Endothelial cell of umbilical vein (primary cell): ENCODE measurements around the gene GRK6. TPM values are rescaled to one million over a fixed set of nuclear protein-coding genes. Genes with fewer than 3 reads are reported as not detected.

Source experiments
- BruUV-seq: library from RNA; stranded (reverse); fragments of 400-500 nt; replicated peaks from 2 replicates; lab custom pipeline; 2021; lab: Mats Ljungman, UMichigan
- CTCF ChIA-PET: fragments of 300-600, 350-600 bp; sonication (Branson Sonifier 250); formaldehyde crosslinking; loops from one replicate; lab custom pipeline; 2021; ENCODE audit warnings: antibody characterized with exemption, inconsistent platforms; lab: Charles Lee
- POLR2A ChIA-PET: fragments of 300-600, 350-600 bp; sonication (Branson Sonifier 250); formaldehyde crosslinking; loops from one replicate; lab custom pipeline; 2021; ENCODE audit warnings: antibody characterized with exemption, inconsistent platforms; lab: Charles Lee
- DNase-seq: peaks from one replicate; pipeline ENCODE4 v3.0.0-alpha.2; 2011; ENCODE audit warnings: low read depth, low spot score
- FAIRE-seq: peaks from 2 replicates; lab custom pipeline; 2011; peaks lifted over from hg19 to GRCh38; lab: Jason Lieb, UNC
- H2AFZ ChIP-seq: 2 replicates; pipeline ENCODE4 v1.6.0; 2012; ENCODE audit warnings: low read depth, low read length, control low read depth, inconsistent platforms
- H3K27ac ChIP-seq: 2 replicates; pipeline ENCODE4 v1.5.1; 2011; ENCODE audit warnings: low read depth, mild to moderate bottlenecking, control low read depth, low read length, moderate library complexity; ENCODE audit not compliant: insufficient read depth
- H3K27me3 ChIP-seq, 2 experiments: 2 replicates each; pipeline versions ENCODE4 v1.6.0 to v1.6.1; 2011; ENCODE audit warnings: low read length in 2 of 2, mixed read lengths in 1 of 2; ENCODE audit not compliant: control insufficient read depth in 2 of 2, insufficient read depth in 2 of 2
- H3K36me3 ChIP-seq, 2 experiments: 2 replicates in 1 of 2; 3 replicates in 1 of 2; pipeline ENCODE4 v1.5.1; 2011; ENCODE audit warnings: low read length in 2 of 2, mild to moderate bottlenecking in 1 of 2, moderate library complexity in 1 of 2; ENCODE audit not compliant: control insufficient read depth in 2 of 2, insufficient read depth in 2 of 2; ENCODE audit errors: extremely low read depth in 1 of 2
- H3K4me1 ChIP-seq: 3 replicates; pipeline ENCODE4 v1.5.1; 2011; ENCODE audit warnings: mild to moderate bottlenecking, low read length; ENCODE audit not compliant: control insufficient read depth, insufficient read depth; ENCODE audit errors: extremely low read depth
- H3K4me2 ChIP-seq: 2 replicates; pipeline ENCODE4 v1.6.1; 2011; ENCODE audit warnings: low read length, control low read depth, mixed read lengths; ENCODE audit not compliant: insufficient read depth
- H3K4me3 ChIP-seq, 3 experiments: fragments of 200-600 bp in 1 of 3; sonication (generic), shearing (Covaris generic) in 1 of 3; replicated peaks in 1 of 3; 2 replicates each; pipeline ENCODE4 v1.5.1; 2011 to 2016; ENCODE audit warnings: control low read depth in 3 of 3, low read length in 3 of 3, mild to moderate bottlenecking in 2 of 3, inconsistent platforms in 1 of 3, low read depth in 1 of 3, moderate library complexity in 1 of 3; ENCODE audit not compliant: insufficient read depth in 1 of 3
- H3K79me2 ChIP-seq: 2 replicates; pipeline ENCODE4 v1.6.0; 2012; ENCODE audit warnings: low read length, inconsistent platforms; ENCODE audit not compliant: control insufficient read depth, insufficient read depth
- H3K9ac ChIP-seq: replicated peaks from 2 replicates; pipeline ENCODE3; 2011; ENCODE audit warnings: low read length, control low read depth; ENCODE audit not compliant: insufficient read depth; ENCODE audit errors: extremely low read depth
- H3K9me1 ChIP-seq: replicated peaks from 3 replicates; pipeline ENCODE4 v1.6.0; 2011; ENCODE audit warnings: mild to moderate bottlenecking, low read length; ENCODE audit not compliant: control insufficient read depth, insufficient read depth; ENCODE audit errors: extremely low read depth
- H3K9me3 ChIP-seq: replicated peaks from 2 replicates; pipeline ENCODE4 v1.5.1; 2012; ENCODE audit warnings: low read length, inconsistent platforms; ENCODE audit not compliant: control insufficient read depth, insufficient read depth
- H4K20me1 ChIP-seq: replicated peaks from 2 replicates; pipeline ENCODE3; 2011; ENCODE audit warnings: mild to moderate bottlenecking, low read length; ENCODE audit not compliant: control insufficient read depth, insufficient read depth; ENCODE audit errors: extremely low read depth
- EZH2 ChIP-seq: IDR thresholded peaks from 2 replicates; pipeline ENCODE4 v1.6.1; 2012; ENCODE audit warnings: borderline replicate concordance, low read depth, mild to moderate bottlenecking, moderate library complexity, low read length, inconsistent platforms; ENCODE audit not compliant: severe bottlenecking
- FOS ChIP-seq: IDR thresholded peaks from 2 replicates; pipeline ENCODE4 v1.6.1; 2011; ENCODE audit warnings: mild to moderate bottlenecking, low read length, moderate library complexity, borderline replicate concordance; ENCODE audit not compliant: insufficient read depth
- GATA2 ChIP-seq: IDR thresholded peaks from 2 replicates; pipeline ENCODE4 v1.7.0; 2011; ENCODE audit warnings: low read depth, mild to moderate bottlenecking, moderate library complexity, mixed read lengths, low read length; ENCODE audit not compliant: insufficient read length, insufficient read depth
- JUN ChIP-seq: IDR thresholded peaks from 2 replicates; pipeline ENCODE4 v1.6.1; 2011; ENCODE audit warnings: borderline replicate concordance, low read depth; ENCODE audit not compliant: insufficient read length, insufficient read depth
- MYC ChIP-seq: IDR thresholded peaks from one replicate; pipeline ENCODE4 v1.6.1; 2011; ENCODE audit warnings: mild to moderate bottlenecking, low read depth, low read length
- POLR2A ChIP-seq: IDR thresholded peaks from 2 replicates; pipeline ENCODE4 v1.6.1; 2012; ENCODE audit warnings: low read depth, mild to moderate bottlenecking, control low read depth, low read length
- POLR2AphosphoS5 ChIP-seq: IDR thresholded peaks from 2 replicates; pipeline ENCODE4 v1.6.1; 2012; ENCODE audit warnings: low read depth, mild to moderate bottlenecking, control low read depth, low read length, moderate library complexity; ENCODE audit not compliant: insufficient read depth
- dilution Hi-C: fragments of 300-500 bp; cut with MboI; formaldehyde crosslinking; loops from one replicate; pipeline ENCODE4 v1.15.0; 2019; ENCODE audit warnings: low sequenced_read_pairs; ENCODE audit not compliant: extremely low pct_ligation_motif_present
- intact Hi-C: fragments of 100-400 bp; cut with micrococcal nuclease; formaldehyde crosslinking; loops from one replicate; pipeline ENCODE4 v1.10.0; 2022
- polyA plus RNA-seq, 4 experiments: library from polyadenylated mRNA; depleted of rRNA in 3 of 4; stranded (reverse) in 3 of 4; unstranded in 1 of 4; fragments of >200 nt; gene quantifications; 2 replicates each; pipeline versions ENCODE4 v1.2.1 to v1.2.3, GENCODE V29; 2011 to 2012; ENCODE audit warnings: missing spikeins in 1 of 4
- total RNA-seq: library from RNA; stranded (reverse); gene quantifications from 2 replicates; pipeline ENCODE4 v1.2.3, GENCODE V29; 2021
- TF ChIP-seq, protein P1 (sequence below): IDR thresholded peaks from 2 replicates; pipeline ENCODE4 v1.6.1; 2011; ENCODE audit not compliant: insufficient read depth, insufficient read length
- TF ChIP-seq, protein P2 (sequence below), 2 donors: IDR thresholded peaks; 1 replicate in 1 of 2; 2 replicates in 1 of 2; pipeline ENCODE4 v1.5.1; 2011; ENCODE audit warnings: low read length in 2 of 2, mild to moderate bottlenecking in 2 of 2, moderate library complexity in 2 of 2, control low read depth in 1 of 2, inconsistent platforms in 1 of 2, low read depth in 1 of 2; ENCODE audit not compliant: insufficient read depth in 1 of 2; ENCODE audit errors: extremely low read depth in 1 of 2

GRK6 gene
- total and polyA plus RNA-seq, 2 donors (not counting 3 experiments of a cell fraction or from before 2014, with no cell fraction given) = 28.9 to 36.4 TPM

DNA sequence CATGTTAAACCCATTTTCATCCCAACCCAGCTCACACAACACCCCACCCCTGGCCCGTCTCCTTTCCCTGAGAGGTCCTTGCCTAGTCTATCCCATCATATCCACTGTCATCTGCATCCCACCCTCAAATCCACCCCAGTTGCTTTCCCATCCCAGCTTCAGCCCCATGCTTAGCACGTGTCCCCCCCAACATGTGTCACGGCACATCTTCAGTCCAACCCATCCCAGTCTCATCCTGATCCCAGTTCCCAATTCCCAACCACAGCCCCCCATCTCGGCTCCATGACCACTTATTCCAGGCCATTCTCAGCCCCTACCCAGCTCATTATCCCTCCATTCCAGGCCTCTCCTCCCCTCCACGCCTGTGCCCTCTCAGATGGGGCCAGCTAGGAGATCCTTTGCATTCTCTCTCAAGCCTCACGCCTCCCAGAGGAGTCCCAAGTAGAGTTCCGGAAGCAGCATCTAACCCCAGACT lies 47.6 kb downstream of the GRK6 start:
- Histone ChIP-seq H3K4me1 (peaks cover 31% of the 10 kb centered on the region), H3K9ac (no peak overlapping the region), H2AFZ (no peak overlapping the region), H3K4me2 (no peak overlapping the region), H3K27me3 (no peaks in the 10 kb centered on the region), H3K9me3 (no peaks in the 10 kb centered on the region), H3K9me1 (no peaks in the 10 kb centered on the region), H3K4me3 (no peak overlapping the region), H4K20me1 (no peaks in the 10 kb centered on the region), H3K79me2 (peaks cover 39% of the 10 kb centered on the region), H3K36me3 (peaks cover 0 to under 1% of the 10 kb centered on the region in 2 experiments), H3K27ac (no peak overlapping the region)
- no peak for TF ChIP-seq MYC
- TF ChIP-seq POLR2AphosphoS5 = no peak
- no peak for TF ChIP-seq JUN
- no peak for TF ChIP-seq GATA2
- TF ChIP-seq FOS = no peak
- TF ChIP-seq, protein P1, sequence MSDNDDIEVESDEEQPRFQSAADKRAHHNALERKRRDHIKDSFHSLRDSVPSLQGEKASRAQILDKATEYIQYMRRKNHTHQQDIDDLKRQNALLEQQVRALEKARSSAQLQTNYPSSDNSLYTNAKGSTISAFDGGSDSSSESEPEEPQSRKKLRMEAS = no peak
- no peak for TF ChIP-seq POLR2A
- no peak for TF ChIP-seq EZH2
- TF ChIP-seq, protein P2, sequence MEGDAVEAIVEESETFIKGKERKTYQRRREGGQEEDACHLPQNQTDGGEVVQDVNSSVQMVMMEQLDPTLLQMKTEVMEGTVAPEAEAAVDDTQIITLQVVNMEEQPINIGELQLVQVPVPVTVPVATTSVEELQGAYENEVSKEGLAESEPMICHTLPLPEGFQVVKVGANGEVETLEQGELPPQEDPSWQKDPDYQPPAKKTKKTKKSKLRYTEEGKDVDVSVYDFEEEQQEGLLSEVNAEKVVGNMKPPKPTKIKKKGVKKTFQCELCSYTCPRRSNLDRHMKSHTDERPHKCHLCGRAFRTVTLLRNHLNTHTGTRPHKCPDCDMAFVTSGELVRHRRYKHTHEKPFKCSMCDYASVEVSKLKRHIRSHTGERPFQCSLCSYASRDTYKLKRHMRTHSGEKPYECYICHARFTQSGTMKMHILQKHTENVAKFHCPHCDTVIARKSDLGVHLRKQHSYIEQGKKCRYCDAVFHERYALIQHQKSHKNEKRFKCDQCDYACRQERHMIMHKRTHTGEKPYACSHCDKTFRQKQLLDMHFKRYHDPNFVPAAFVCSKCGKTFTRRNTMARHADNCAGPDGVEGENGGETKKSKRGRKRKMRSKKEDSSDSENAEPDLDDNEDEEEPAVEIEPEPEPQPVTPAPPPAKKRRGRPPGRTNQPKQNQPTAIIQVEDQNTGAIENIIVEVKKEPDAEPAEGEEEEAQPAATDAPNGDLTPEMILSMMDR (IDR thresholded peaks at IDR 0.05; ENCODE audit: extremely low read depth in 1 of 2, insufficient read depth in 1 of 2, low read depth in 1 of 2, low read length in 2 of 2) = no peak
- DNase-seq (no peak), FAIRE-seq (no peak)
- intact Hi-C loops (loop anchor here (10.0 kb wide), 1 partner anchor 1029 kb away; the partner anchor contains the start of gene FAF2), dilution Hi-C loops (no loop called here)
- CTCF ChIA-PET = interaction anchor here (0.5 to 1.5 kb wide), 3 partner anchors 16 to 83 kb away, joined by 3 to 4 read pairs (median 3); no protein-coding TSS in a partner anchor
- POLR2A ChIA-PET = interaction anchor here (1.2 kb wide), 1 partner anchor 17 kb away, joined by 3 read pairs; no protein-coding TSS in a partner anchor
- no TSS peak for BruUV-seq
